ENCODE results near the gene HS1BP3. TPM values are rescaled to one million over a fixed set of nuclear protein-coding genes. Genes with fewer than 3 reads are reported as not detected.

The HS1BP3 gene
- 12.0 and 12.3 TPM in 2 replicates for total RNA-seq

GRCh38 chr2:20650877-20651730 is at the start of gene HS1BP3:
HS1BP3 (minus strand) TSS chr2:20651098; CDS start chr2:20651063, 35 bp downstream.
- intact Hi-C loops (cut with micrococcal nuclease): loop anchor here (1.0 to 10.0 kb wide), 9 partner anchors 15 to 1303 kb away; partner anchors contain the start of genes LAPTM4A, LDAH, PUM2 and RHOB

GRCh38 chr2:20698916-20699613 is 48.2 kb upstream of the HS1BP3 start:
- intact Hi-C loops (cut with micrococcal nuclease): no loop called here

- intact Hi-C loops (cut with micrococcal nuclease): no loop called here
These were observed 46.5 kb upstream of the HS1BP3 start for GRCh38 chr2:20697322-20697934.

GRCh38 chr2:20696366-20696765 is 45.5 kb upstream of the HS1BP3 start:
- intact Hi-C loops (cut with micrococcal nuclease): no loop called here

- intact Hi-C loops (cut with micrococcal nuclease): no loop called here
These were observed 42.4 kb upstream of the HS1BP3 start for GRCh38 chr2:20693317-20693716.

- intact Hi-C loops (cut with micrococcal nuclease): no loop called here
These were observed 41.2 kb upstream of the HS1BP3 start for GRCh38 chr2:20692081-20692480.

GRCh38 chr2:20691076-20691734 is 40.3 kb upstream of the HS1BP3 start:
- intact Hi-C loops (cut with micrococcal nuclease): no loop called here

- intact Hi-C loops (cut with micrococcal nuclease): no loop called here
These were observed 38.7 kb upstream of the HS1BP3 start for GRCh38 chr2:20689428-20690264.

- intact Hi-C loops (cut with micrococcal nuclease): no loop called here
These were observed 36.4 kb upstream of the HS1BP3 start for GRCh38 chr2:20687260-20687832.

- intact Hi-C loops (cut with micrococcal nuclease): no loop called here
These were observed 33.7 kb upstream of the HS1BP3 start for GRCh38 chr2:20684581-20685063.

- intact Hi-C loops (cut with micrococcal nuclease): no loop called here
These were observed 31.4 kb upstream of the HS1BP3 start for GRCh38 chr2:20682167-20682920.

- intact Hi-C loops (cut with micrococcal nuclease): no loop called here
These were observed 30.0 kb upstream of the HS1BP3 start for GRCh38 chr2:20680744-20681375.

GRCh38 chr2:20678780-20679179 is 27.9 kb upstream of the HS1BP3 start:
- intact Hi-C loops (cut with micrococcal nuclease): no loop called here

GRCh38 chr2:20678086-20678395 is 27.1 kb upstream of the HS1BP3 start:
- intact Hi-C loops (cut with micrococcal nuclease): no loop called here

- intact Hi-C loops (cut with micrococcal nuclease): no loop called here
These were observed 26.6 kb upstream of the HS1BP3 start for GRCh38 chr2:20677301-20678085.

- intact Hi-C loops (cut with micrococcal nuclease): no loop called here
These were observed 25.7 kb upstream of the HS1BP3 start for GRCh38 chr2:20676353-20677215.

GRCh38 chr2:20675701-20676352 is 24.9 kb upstream of the HS1BP3 start:
- intact Hi-C loops (cut with micrococcal nuclease): no loop called here
